A375 (cell line): Measurements from ENCODE around the gene GPR21. TPM values are rescaled to one million over a fixed set of nuclear protein-coding genes. Genes with fewer than 3 reads are reported as not detected.

Source experiments
- small RNA-seq: library from RNA; depleted of rRNA; stranded (forward); fragments of <200 nt; gene quantifications from one replicate; pipeline ENCODE3, GENCODE V24; 2014
- total RNA-seq: library from RNA; depleted of rRNA; stranded (reverse); fragments of >200 nt; shearing (Covaris generic); gene quantifications from 2 replicates; pipeline ENCODE4 v1.2.3, GENCODE V29; 2014; rRNA removed

GPR21 gene, protein sequence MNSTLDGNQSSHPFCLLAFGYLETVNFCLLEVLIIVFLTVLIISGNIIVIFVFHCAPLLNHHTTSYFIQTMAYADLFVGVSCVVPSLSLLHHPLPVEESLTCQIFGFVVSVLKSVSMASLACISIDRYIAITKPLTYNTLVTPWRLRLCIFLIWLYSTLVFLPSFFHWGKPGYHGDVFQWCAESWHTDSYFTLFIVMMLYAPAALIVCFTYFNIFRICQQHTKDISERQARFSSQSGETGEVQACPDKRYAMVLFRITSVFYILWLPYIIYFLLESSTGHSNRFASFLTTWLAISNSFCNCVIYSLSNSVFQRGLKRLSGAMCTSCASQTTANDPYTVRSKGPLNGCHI
- 0.08 TPM in 1 of 2 replicates, not detected in the other for total RNA-seq

DNA sequence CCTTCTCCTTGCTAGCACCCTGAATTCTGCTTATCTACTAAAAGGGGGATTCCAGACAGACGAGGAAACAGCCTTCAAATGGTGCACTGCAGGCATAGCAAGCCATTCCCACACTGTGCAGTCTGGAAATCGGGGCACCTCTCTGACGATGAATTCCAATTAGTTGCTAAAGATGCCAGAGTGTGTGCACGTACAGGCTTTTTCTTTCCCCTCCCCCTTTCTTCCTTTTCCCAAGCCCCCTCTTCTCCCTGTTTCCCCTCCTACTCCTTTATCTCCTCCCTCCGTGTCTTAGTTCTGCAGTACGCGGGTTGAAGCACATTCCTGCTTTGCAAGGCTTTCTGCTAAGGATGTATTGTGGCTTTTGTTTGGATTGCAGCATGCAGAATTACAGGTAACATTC is at the start of gene GPR21:
Gene GPR21 (plus strand): TSS at position 316 of the 400 bp plus-strand sequence. CDS start 900 bp downstream, outside the sequence.

Small RNAs within 50 kb of the gene (small RNA-seq; reads per million reads assigned to genes)
- not detected for gene GPR21

Other genes starting within 250 kb of the GPR21 start
- gene OR5C1, start 244.7 kb upstream of the GPR21 start, total RNA-seq: not detected in 2 replicates
- gene OR1K1, start 233.5 kb upstream of the GPR21 start, total RNA-seq: not detected in 2 replicates
- gene PDCL, start 205.1 kb upstream of the GPR21 start, total RNA-seq: 14.6 and 18.4 TPM in 2 replicates
- gene RC3H2, start 128.3 kb upstream of the GPR21 start, total RNA-seq: 27.8 and 34.4 TPM in 2 replicates
- 6.2 and 7.4 TPM in 2 replicates for gene ZBTB6, start 120.3 kb upstream of the GPR21 start, total RNA-seq
- 3.1 and 3.3 TPM in 2 replicates for gene ZBTB26, start 102.2 kb upstream of the GPR21 start, total RNA-seq
- gene RABGAP1, start 92.6 kb upstream of the GPR21 start, total RNA-seq: 14.6 and 23.4 TPM in 2 replicates
- 10.3 and 10.5 TPM in 2 replicates for gene STRBP, start 234.9 kb downstream of the GPR21 start, total RNA-seq